NT2/D1 (cell line): ENCODE data around the gene ASPDH.

Experiments used
- SUZ12 ChIP-seq: IDR thresholded peaks from 2 replicates; pipeline ENCODE4 v1.6.1; 2011; ENCODE audit not compliant: insufficient read length, insufficient read depth; ENCODE audit errors: extremely low read depth
- YY1 ChIP-seq: IDR thresholded peaks from 2 replicates; pipeline ENCODE4 v1.6.1; 2011; ENCODE audit not compliant: insufficient read length, insufficient read depth
- ZNF274 ChIP-seq: IDR thresholded peaks from 2 replicates; pipeline ENCODE4 v1.6.1; 2011; ENCODE audit warnings: mild to moderate bottlenecking, low read depth, low read length

GRCh38 chr19:50497022-50497405 is 16.7 kb downstream of the ASPDH start:
- no peak for TF ChIP-seq YY1
- no peak for TF ChIP-seq ZNF274
- no peak for TF ChIP-seq SUZ12
